Raji (cell line): ENCODE measurements around the gene HLA-DRB5.

Source experiments
- POLR2A ChIP-seq: IDR thresholded peaks from 2 replicates; pipeline ENCODE4 v1.6.1; 2011; ENCODE audit warnings: low read depth, low read length, control low read depth; ENCODE audit not compliant: insufficient read depth

HLA-DRB5 gene

GRCh38 chr6:32529697-32530430 lies at the start of gene HLA-DRB5:
TSS of gene HLA-DRB5 (minus strand) at chr6:32530287. CDS start at chr6:32530224, 63 bp downstream.
- peak; percentile 75 for TF ChIP-seq POLR2A

- TF ChIP-seq POLR2A = no peak
Observed at GRCh38 chr6:32578962-32579361, 48.9 kb upstream of the HLA-DRB5 start.

- TF ChIP-seq POLR2A = no peak
Observed at GRCh38 chr6:32576250-32576649, 46.2 kb upstream of the HLA-DRB5 start.

- no peak for TF ChIP-seq POLR2A
Observed at GRCh38 chr6:32570363-32570905, 40.3 kb upstream of the HLA-DRB5 start.

- TF ChIP-seq POLR2A = no peak
Observed at GRCh38 chr6:32568561-32568960, 38.5 kb upstream of the HLA-DRB5 start.

GRCh38 chr6:32566957-32567356 lies 36.9 kb upstream of the HLA-DRB5 start:
- no peak for TF ChIP-seq POLR2A

GRCh38 chr6:32565511-32565910 lies 35.4 kb upstream of the HLA-DRB5 start:
- TF ChIP-seq POLR2A = no peak

- TF ChIP-seq POLR2A = no peak
Observed at GRCh38 chr6:32562940-32563339, 32.9 kb upstream of the HLA-DRB5 start.

- TF ChIP-seq POLR2A = no peak
Observed at GRCh38 chr6:32559747-32560146, 29.7 kb upstream of the HLA-DRB5 start.

- no peak for TF ChIP-seq POLR2A
Observed at GRCh38 chr6:32558426-32559057, 28.5 kb upstream of the HLA-DRB5 start.

GRCh38 chr6:32554116-32554965 lies 24.3 kb upstream of the HLA-DRB5 start:
- TF ChIP-seq POLR2A = no peak

- no peak for TF ChIP-seq POLR2A
Observed at GRCh38 chr6:32553037-32553742, 23.1 kb upstream of the HLA-DRB5 start.

- TF ChIP-seq POLR2A = no peak
Observed at GRCh38 chr6:32551410-32551809, 21.3 kb upstream of the HLA-DRB5 start.

GRCh38 chr6:32539839-32540238 lies 9.8 kb upstream of the HLA-DRB5 start:
- TF ChIP-seq POLR2A = no peak
